Measurements from ENCODE around the gene CARD14.
A peak's percentile ranks its signal among the peaks of the same experiment; 100 is the strongest.

CARD14 gene

DNA sequence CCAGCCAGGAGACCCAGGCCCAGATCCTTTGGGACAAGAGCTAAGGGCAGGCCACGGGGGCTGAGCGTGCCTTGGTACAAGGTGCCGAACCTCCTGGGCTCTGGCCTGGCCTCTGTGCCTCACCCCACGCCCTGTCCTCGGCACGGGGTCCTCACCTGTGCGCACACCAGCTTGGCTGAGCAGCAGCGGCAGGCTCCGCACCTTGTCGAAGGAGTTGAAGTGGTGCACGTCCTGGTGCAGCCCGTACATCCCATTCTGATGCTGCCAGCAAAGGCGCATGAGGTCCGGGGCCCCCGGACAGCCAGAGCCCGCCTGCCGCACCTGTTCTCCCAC lies 45.0 kb downstream of the CARD14 start:
- no peak overlapping the region for H3K4me2 ChIP-seq
- H4K20me1 ChIP-seq (ENCODE audit: insufficient read depth): no peaks in the 10 kb centered on the region
- no peak overlapping the region for H3K4me3 ChIP-seq (IDR thresholded peaks at IDR 0.05; ENCODE audit: insufficient read depth, low read depth, low read length)
- no peaks in the 10 kb centered on the region for H3K36me3 ChIP-seq (ENCODE audit: insufficient read depth)
- no peak overlapping the region for H2AFZ ChIP-seq (ENCODE audit: low read depth)
- peaks cover 13% of the 10 kb centered on the region; the same call in 1 of the 2 replicates for H3K79me2 ChIP-seq (ENCODE audit: insufficient read depth, low read depth)
- TF ChIP-seq, protein P1, sequence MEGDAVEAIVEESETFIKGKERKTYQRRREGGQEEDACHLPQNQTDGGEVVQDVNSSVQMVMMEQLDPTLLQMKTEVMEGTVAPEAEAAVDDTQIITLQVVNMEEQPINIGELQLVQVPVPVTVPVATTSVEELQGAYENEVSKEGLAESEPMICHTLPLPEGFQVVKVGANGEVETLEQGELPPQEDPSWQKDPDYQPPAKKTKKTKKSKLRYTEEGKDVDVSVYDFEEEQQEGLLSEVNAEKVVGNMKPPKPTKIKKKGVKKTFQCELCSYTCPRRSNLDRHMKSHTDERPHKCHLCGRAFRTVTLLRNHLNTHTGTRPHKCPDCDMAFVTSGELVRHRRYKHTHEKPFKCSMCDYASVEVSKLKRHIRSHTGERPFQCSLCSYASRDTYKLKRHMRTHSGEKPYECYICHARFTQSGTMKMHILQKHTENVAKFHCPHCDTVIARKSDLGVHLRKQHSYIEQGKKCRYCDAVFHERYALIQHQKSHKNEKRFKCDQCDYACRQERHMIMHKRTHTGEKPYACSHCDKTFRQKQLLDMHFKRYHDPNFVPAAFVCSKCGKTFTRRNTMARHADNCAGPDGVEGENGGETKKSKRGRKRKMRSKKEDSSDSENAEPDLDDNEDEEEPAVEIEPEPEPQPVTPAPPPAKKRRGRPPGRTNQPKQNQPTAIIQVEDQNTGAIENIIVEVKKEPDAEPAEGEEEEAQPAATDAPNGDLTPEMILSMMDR (conservative IDR thresholded peaks at IDR 0.05; ENCODE audit: low read depth, low read length): no peak
- no peak overlapping the region for H3K27ac ChIP-seq
- H3K27me3 ChIP-seq (ENCODE audit: insufficient read depth, low read depth): no peaks in the 10 kb centered on the region
- H3K9ac ChIP-seq: no peak overlapping the region
- peaks cover 14% of the 10 kb centered on the region for H3K4me1 ChIP-seq (ENCODE audit: low read depth, poor library complexity, severe bottlenecking)

DNA sequence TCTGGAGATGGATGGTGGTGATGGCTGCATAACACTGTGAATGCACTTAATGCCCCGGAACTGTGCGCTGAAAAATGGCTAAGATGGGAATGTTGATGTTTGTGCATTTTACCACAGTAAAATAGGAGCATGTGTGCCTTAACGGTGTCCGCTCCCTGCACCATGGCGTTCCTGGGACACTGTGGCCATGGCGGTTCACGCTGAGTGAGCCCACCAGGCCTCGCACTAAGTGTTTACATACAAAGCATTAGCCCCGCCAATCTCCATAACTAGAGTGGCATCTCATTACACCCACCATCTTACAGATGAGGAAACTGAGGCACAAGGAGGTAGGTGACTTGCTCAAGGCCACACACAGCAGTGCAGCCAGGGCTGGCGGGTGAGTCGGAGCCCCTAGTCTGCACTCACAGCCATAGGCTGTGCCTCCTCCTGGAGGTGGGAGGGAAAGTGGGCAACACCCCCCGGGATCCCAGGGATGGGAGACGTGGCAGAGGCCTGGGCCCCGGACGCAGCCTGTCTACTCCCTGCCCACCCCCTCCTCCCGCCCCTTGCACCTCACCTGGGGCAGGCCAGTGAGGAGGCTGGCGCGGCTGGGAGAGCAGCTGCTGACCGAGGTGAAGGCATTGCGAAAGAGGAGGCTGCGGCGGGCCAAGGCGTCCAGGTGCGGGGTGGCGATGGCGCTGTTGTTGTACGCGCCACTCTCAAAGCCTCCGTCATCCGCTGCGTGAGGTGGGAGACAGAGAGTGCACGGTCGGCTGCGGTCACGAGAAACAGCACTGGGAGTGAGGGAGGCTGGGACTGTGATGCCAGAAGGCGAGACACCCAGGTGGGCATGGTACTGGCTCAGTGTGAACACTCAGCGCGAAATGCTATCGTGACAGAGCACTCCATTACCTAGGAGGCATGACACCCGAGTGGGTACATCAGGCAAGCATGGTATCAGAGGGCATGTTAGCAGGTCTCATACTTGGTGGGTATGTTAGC lies 46.9 kb downstream of the CARD14 start:
- peaks cover 13% of the 10 kb centered on the region; the same call in 1 of the 2 replicates for H3K79me2 ChIP-seq (ENCODE audit: insufficient read depth, low read depth)
- H3K36me3 ChIP-seq (ENCODE audit: insufficient read depth): no peaks in the 10 kb centered on the region

DNA sequence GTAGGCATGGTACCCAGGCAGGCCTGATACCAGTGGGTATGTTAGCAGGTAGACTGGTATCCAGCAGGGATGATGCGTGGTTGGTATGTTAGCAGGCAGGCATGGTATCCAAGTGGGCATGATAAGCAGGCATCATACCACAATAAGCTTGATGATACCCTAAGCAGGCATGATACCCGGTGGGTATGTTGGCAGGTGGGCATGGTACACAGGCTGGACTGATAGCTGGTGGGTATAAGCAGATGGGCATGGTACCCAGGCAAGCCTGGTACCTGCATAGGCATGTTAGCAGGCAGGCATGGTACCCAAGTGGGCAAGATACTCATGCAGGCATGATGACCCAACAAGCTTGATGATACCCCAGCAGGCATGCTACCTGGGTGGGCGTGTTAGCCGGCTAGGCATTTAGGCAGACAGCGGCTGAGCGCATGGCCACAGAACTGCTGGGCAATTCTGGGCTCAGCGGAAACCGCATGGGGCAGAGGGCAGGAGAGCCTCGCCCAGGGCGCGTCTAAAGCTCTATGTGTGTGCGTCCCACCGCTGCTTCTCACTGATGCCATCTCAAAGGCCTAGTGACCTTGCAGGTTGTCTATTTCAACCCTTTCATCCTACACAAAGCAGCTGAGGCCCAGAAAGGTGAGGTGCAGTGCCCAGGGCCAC lies 48.0 kb downstream of the CARD14 start:
- Histone ChIP-seq H3K4me1 (ENCODE audit: low read depth, poor library complexity, severe bottlenecking) (peaks cover 14% of the 10 kb centered on the region), H3K79me2 (ENCODE audit: insufficient read depth, low read depth) (peaks cover 13% of the 10 kb centered on the region; the same call in 1 of the 2 replicates), H3K36me3 (ENCODE audit: insufficient read depth) (no peaks in the 10 kb centered on the region), H3K4me3 (IDR thresholded peaks at IDR 0.05; ENCODE audit: insufficient read depth, low read depth, low read length) (no peak overlapping the region), H3K9ac (no peak overlapping the region), H3K4me2 (no peak overlapping the region), H4K20me1 (ENCODE audit: insufficient read depth) (no peaks in the 10 kb centered on the region), H3K27me3 (ENCODE audit: insufficient read depth, low read depth) (no peaks in the 10 kb centered on the region), H3K27ac (no peak overlapping the region), H2AFZ (ENCODE audit: low read depth) (no peak overlapping the region)
- TF ChIP-seq, protein P1 (conservative IDR thresholded peaks at IDR 0.05; ENCODE audit: low read depth, low read length): no peak

More for the DNA sequence above, 46.9 kb downstream of the CARD14 start:
- Histone ChIP-seq H3K9ac (no peak overlapping the region), H3K4me2 (no peak overlapping the region), H3K4me3 (IDR thresholded peaks at IDR 0.05; ENCODE audit: insufficient read depth, low read depth, low read length) (no peak overlapping the region), H2AFZ (ENCODE audit: low read depth) (no peak overlapping the region), H3K4me1 (ENCODE audit: low read depth, poor library complexity, severe bottlenecking) (peaks cover 14% of the 10 kb centered on the region), H4K20me1 (ENCODE audit: insufficient read depth) (no peaks in the 10 kb centered on the region), H3K27me3 (ENCODE audit: insufficient read depth, low read depth) (no peaks in the 10 kb centered on the region), H3K27ac (no peak overlapping the region)
- TF ChIP-seq, protein P1 (conservative IDR thresholded peaks at IDR 0.05; ENCODE audit: low read depth, low read length): no peak

DNA sequence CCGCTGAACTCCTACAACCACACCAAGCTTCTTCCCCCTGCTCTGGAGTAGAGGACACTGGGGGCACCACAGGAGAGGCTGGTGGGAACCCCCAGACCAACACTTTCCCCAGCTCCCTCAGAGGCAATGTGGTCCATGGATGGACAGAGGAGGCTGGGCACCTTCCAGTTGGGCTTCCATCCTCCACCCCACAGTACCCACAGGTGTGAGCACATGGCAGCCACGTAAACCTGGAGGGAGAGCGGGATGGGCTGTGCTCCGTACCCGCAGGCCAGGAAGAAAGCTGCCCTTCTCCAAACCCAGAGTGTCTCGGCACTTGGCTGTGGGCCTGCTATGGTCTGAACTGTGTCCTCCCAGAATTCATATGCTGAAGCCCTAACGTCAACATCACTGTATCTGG lies 48.6 kb downstream of the CARD14 start:
- H3K4me2 ChIP-seq: peak overlapping the region; percentile 65; the same call in 1 of the 2 replicates
- peaks cover 13% of the 10 kb centered on the region; the same call in 1 of the 2 replicates for H3K79me2 ChIP-seq (ENCODE audit: insufficient read depth, low read depth)
- peaks cover 14% of the 10 kb centered on the region for H3K4me1 ChIP-seq (ENCODE audit: low read depth, poor library complexity, severe bottlenecking)
- H3K27me3 ChIP-seq (ENCODE audit: insufficient read depth, low read depth): no peaks in the 10 kb centered on the region
- TF ChIP-seq, protein P1 (conservative IDR thresholded peaks at IDR 0.05; ENCODE audit: low read depth, low read length): no peak
- H4K20me1 ChIP-seq (ENCODE audit: insufficient read depth): no peaks in the 10 kb centered on the region
- no peaks in the 10 kb centered on the region for H3K36me3 ChIP-seq (ENCODE audit: insufficient read depth)
- no peak overlapping the region for H3K27ac ChIP-seq
- H3K4me3 ChIP-seq (IDR thresholded peaks at IDR 0.05; ENCODE audit: insufficient read depth, low read depth, low read length): no peak overlapping the region
- H2AFZ ChIP-seq (ENCODE audit: low read depth): no peak overlapping the region
- H3K9ac ChIP-seq: no peak overlapping the region
